Epithelial cell of esophagus (primary cell): ENCODE data around the gene TNFRSF8.

ENCODE experiments used
- DNase-seq: peaks from one replicate; pipeline ENCODE4 v3.0.0; 2010; ENCODE audit warnings: low read depth
- H3K4me3 ChIP-seq: 2 replicates; pipeline ENCODE4 v1.5.1; 2011; ENCODE audit warnings: mild to moderate bottlenecking, low read length, control low read depth
- CTCF ChIP-seq: IDR thresholded peaks from 2 replicates; pipeline ENCODE4 v1.5.1; 2011; ENCODE audit warnings: low read depth, mild to moderate bottlenecking, low read length, control low read depth, inconsistent platforms; ENCODE audit not compliant: insufficient read depth; ENCODE audit errors: missing control alignments

TNFRSF8 gene

GRCh38 chr1:12055259-12055658 is 7.8 kb upstream of the TNFRSF8 start:
- no peak for TF ChIP-seq CTCF
- DNase-seq = no peak
- H3K4me3 ChIP-seq = no peak overlapping the region

- DNase-seq = peak; percentile 71
- TF ChIP-seq CTCF = no peak
- H3K4me3 ChIP-seq = no peak overlapping the region
These were observed 6.7 kb upstream of the TNFRSF8 start for GRCh38 chr1:12056331-12056841.

- H3K4me3 ChIP-seq = no peak overlapping the region
- DNase-seq = peak; percentile 27
- no peak for TF ChIP-seq CTCF
These were observed 5.7 kb upstream of the TNFRSF8 start for GRCh38 chr1:12057382-12057781.

DNA sequence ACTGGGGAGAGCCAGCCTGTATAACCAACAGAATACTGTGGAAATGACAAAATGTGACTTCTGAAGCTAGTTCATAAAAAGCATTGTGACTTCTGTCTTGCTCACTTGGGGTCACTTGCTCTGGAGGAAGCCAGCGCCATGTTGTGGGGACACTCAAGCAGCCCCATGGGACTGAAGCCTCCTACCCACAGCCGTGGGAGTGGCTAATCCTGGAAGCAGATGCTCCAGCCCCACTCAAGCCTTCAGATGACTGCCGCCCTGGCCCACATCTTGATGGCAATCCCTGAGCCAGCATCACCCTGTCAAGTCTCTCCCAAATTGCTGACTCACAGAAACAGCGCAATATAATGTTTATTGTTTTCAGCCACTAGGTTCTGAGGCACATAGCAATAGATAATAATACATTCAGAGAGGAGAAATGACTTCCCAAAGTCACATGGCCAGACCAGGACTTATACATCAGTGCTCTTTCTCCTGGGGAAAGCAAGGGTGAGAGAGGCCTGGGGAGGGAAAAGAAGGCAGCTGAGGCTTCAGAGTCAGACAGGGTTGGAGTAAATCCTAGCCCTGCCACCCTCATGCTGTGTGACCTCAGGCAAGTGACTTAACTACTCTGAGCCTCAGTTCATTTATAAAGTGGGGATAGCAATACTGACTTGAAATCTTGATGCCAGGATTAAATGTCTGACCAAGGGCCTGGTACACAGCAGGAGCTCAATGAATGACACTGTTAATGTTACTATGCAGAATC is 5.0 kb upstream of the TNFRSF8 start:
- no peak overlapping the region for H3K4me3 ChIP-seq
- no peak for DNase-seq
- TF ChIP-seq CTCF = no peak

- no peak for TF ChIP-seq CTCF
- H3K4me3 ChIP-seq = no peak overlapping the region
- no peak for DNase-seq
These were observed 3.9 kb upstream of the TNFRSF8 start for GRCh38 chr1:12059226-12059625.

DNA sequence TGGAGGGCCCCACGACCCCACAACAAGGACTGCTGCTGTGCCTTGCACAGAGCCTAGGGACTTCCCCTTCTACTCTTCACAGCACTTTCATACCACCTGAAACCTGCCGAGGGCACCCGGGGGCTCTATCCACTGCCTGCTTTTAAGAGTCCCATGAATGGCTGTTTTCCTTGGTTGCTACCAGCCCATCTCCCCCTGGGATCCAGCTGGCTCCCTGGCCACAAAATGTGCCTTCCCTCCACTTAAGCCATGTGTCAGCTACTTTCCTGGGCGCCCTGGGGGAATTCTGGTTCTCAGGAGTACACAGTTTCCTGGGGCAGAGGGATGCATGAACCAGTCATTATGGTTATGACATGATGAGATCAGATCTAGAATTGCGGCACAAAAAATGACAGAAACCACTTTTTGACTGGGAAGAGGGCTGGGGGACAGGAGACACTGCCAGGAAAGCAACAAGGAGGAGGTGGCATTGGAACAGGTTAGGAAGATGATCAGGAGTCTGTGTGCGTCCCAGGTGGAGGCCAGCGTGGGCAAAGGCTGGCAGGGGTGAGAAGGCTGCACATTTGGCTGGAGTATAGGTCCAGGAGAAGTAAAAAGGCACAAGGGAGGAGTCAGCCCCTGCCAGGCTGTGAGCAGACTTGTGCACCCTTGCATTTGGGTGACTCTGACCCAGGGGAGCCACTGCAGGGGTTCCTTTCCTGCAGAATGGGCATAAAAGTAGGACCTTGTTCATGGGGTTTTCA is 3.2 kb upstream of the TNFRSF8 start:
- DNase-seq = peak; percentile 20
- H3K4me3 ChIP-seq = no peak overlapping the region
- no peak for TF ChIP-seq CTCF

DNA sequence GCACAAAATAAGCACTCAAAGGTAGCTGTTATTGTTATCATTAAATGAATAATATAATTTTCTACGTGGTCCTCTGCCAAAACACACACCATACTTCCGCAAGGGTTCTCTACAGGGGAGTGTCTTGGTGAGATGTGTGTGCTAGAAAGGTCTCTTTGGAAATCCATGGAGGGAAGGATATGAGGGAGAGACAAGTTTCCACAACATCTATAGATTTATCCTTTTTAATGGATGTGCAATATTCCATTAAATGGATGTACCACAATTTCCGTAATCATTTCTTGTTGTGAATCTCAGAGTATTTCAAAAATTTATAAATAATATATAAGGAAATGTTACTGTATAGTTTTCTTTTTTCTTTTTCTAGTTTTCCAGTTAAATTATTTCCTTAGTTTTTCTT is 2.6 kb upstream of the TNFRSF8 start:
- DNase-seq = no peak
- no peak for TF ChIP-seq CTCF
- H3K4me3 ChIP-seq = no peak overlapping the region
